ENCODE results near the gene CRISP3. TPM values are rescaled to one million over a fixed set of nuclear protein-coding genes. Genes with fewer than 3 reads are reported as not detected.

CRISP3 gene
- total RNA-seq = not detected in 2 replicates

GRCh38 chr6:49744259-49744658 is at the start of gene CRISP3:
TSS of gene CRISP3 (minus strand) at chr6:49744388. CDS start at chr6:49744367, 21 bp downstream.

GRCh38 chr6:49787176-49787575 is 43.0 kb upstream of the CRISP3 start, which contains the start of gene PGK2:
TSS of gene PGK2 (minus strand) at chr6:49787285. CDS start at chr6:49787187, 98 bp downstream.

GRCh38 chr6:49713346-49713745 is 30.8 kb downstream of the CRISP3 start, which contains the start of gene CRISP2:
TSS of gene CRISP2 (minus strand) at chr6:49713543. CDS start at chr6:49709196, 4,347 bp downstream.

Other genes starting within 250 kb of the CRISP3 start
- gene GLYATL3, start 244.5 kb downstream of the CRISP3 start, total RNA-seq = not detected in 2 replicates
- 2.3 and 9.1 TPM in 2 replicates for gene C6orf141, start 193.7 kb downstream of the CRISP3 start, total RNA-seq
- gene RHAG, start 107.5 kb downstream of the CRISP3 start, total RNA-seq = not detected in 2 replicates
- gene CRISP2, start 30.8 kb downstream of the CRISP3 start, total RNA-seq = under 0.01 and 0.16 TPM in 2 replicates
- gene PGK2, start 42.9 kb upstream of the CRISP3 start, total RNA-seq = not detected in 2 replicates
- gene CRISP1, start 122.1 kb upstream of the CRISP3 start, total RNA-seq = not detected in 2 replicates
- gene DEFB114, start 219.8 kb upstream of the CRISP3 start, total RNA-seq = not detected in 2 replicates
- gene DEFB113, start 225.2 kb upstream of the CRISP3 start, total RNA-seq = not detected in 2 replicates